ENCODE data around the gene XIRP1. TPM values are rescaled to one million over a fixed set of nuclear protein-coding genes. Genes with fewer than 3 reads are reported as not detected.

The XIRP1 gene
- total RNA-seq, 4 donors from 2014 or later: not detected

- intact Hi-C loops (cut with DNase I): no loop called here
- Histone ChIP-seq H3K4me1 (no peaks in the 10 kb centered on the region), H3K4me3 (replicated peaks in 1 of 3) (no peak overlapping the region), H3K9me3 (no peaks in the 10 kb centered on the region), H3K27ac (no peak overlapping the region), H3K27me3 (no peaks in the 10 kb centered on the region), H3K36me3 (no peaks in the 10 kb centered on the region)
- TF ChIP-seq POLR2A (IDR thresholded peaks at IDR 0.05) (no peak), CTCF (IDR thresholded peaks at IDR 0.05) (no peak)
- 74 to 81% methylated on average over 2 of the region's 2 CpGs for WGBS, 2 donors
- no peak for DNase-seq
Observed at GRCh38 chr3:39224288-39224687, 31.9 kb upstream of the XIRP1 start.

GRCh38 chr3:39222939-39223338, 30.5 kb upstream of the XIRP1 start:
- Histone ChIP-seq H3K27me3 (no peaks in the 10 kb centered on the region), H3K4me3 (replicated peaks in 1 of 3) (no peak overlapping the region), H3K36me3 (no peaks in the 10 kb centered on the region), H3K9me3 (no peaks in the 10 kb centered on the region), H3K4me1 (no peaks in the 10 kb centered on the region), H3K27ac (no peak overlapping the region)
- no peak for TF ChIP-seq POLR2A (IDR thresholded peaks at IDR 0.05)
- no peak for TF ChIP-seq CTCF (IDR thresholded peaks at IDR 0.05)
- DNase-seq: no peak
- WGBS, 2 donors: 86 to 92% methylated on average over 2 of the region's 2 CpGs
- intact Hi-C loops (cut with DNase I): no loop called here

- intact Hi-C loops (cut with DNase I): no loop called here
- TF ChIP-seq POLR2A (IDR thresholded peaks at IDR 0.05) (no peak), CTCF (IDR thresholded peaks at IDR 0.05) (no peak)
- Histone ChIP-seq H3K4me3 (replicated peaks in 1 of 3) (no peak overlapping the region), H3K4me1 (no peaks in the 10 kb centered on the region), H3K9me3 (no peaks in the 10 kb centered on the region), H3K36me3 (no peaks in the 10 kb centered on the region), H3K27me3 (no peaks in the 10 kb centered on the region), H3K27ac (no peak overlapping the region)
- DNase-seq: no peak
- 74 to 81% methylated on average over 1 of the region's 1 CpG for WGBS, 2 donors
Observed at GRCh38 chr3:39222462-39222861, 30.1 kb upstream of the XIRP1 start.

GRCh38 chr3:39221141-39221530, 28.7 kb upstream of the XIRP1 start:
- intact Hi-C loops (cut with DNase I): no loop called here
- no peaks in the 10 kb centered on the region for H3K36me3 ChIP-seq
- TF ChIP-seq CTCF (IDR thresholded peaks at IDR 0.05) (no peak), POLR2A (IDR thresholded peaks at IDR 0.05) (no peak)

GRCh38 chr3:39220407-39221140, 28.2 kb upstream of the XIRP1 start:
- intact Hi-C loops (cut with DNase I): no loop called here
- Histone ChIP-seq H3K4me1 (no peaks in the 10 kb centered on the region), H3K4me3 (replicated peaks in 1 of 3) (no peak overlapping the region), H3K27ac (no peak overlapping the region), H3K27me3 (no peaks in the 10 kb centered on the region), H3K9me3 (no peaks in the 10 kb centered on the region), H3K36me3 (no peaks in the 10 kb centered on the region)
- no peak for DNase-seq
- WGBS, 2 donors: 65 to 68% methylated on average over 6 of the region's 6 CpGs
- no peak for TF ChIP-seq POLR2A (IDR thresholded peaks at IDR 0.05)

More at GRCh38 chr3:39221141-39221530, 28.7 kb upstream of the XIRP1 start:
- no peaks in the 10 kb centered on the region for H3K4me1 ChIP-seq
- no peaks in the 10 kb centered on the region for H3K27me3 ChIP-seq
- no peaks in the 10 kb centered on the region for H3K9me3 ChIP-seq
- no peak overlapping the region for H3K4me3 ChIP-seq (replicated peaks in 1 of 3)
- no peak for DNase-seq
- H3K27ac ChIP-seq: no peak overlapping the region

Data from thyroid gland (tissue), 4 donors.